Activated CD4-positive, alpha-beta T cell treated with anti-CD3 and anti-CD28 coated beads, Interleukin-2, amount 50 U/mL, for 24 hours (primary cell): ENCODE results near the gene SERPINA1.

Experiments used
- DNase-seq, 2 donors: peaks; one replicate each; pipeline ENCODE4 v3.0.0-alpha.2; 2020; ENCODE audit warnings: low read depth in 1 of 2, low spot score in 1 of 2

The SERPINA1 gene

GRCh38 chr14:94384342-94384741 is 4.1 kb downstream of the SERPINA1 start:
- DNase-seq: no peak

DNA sequence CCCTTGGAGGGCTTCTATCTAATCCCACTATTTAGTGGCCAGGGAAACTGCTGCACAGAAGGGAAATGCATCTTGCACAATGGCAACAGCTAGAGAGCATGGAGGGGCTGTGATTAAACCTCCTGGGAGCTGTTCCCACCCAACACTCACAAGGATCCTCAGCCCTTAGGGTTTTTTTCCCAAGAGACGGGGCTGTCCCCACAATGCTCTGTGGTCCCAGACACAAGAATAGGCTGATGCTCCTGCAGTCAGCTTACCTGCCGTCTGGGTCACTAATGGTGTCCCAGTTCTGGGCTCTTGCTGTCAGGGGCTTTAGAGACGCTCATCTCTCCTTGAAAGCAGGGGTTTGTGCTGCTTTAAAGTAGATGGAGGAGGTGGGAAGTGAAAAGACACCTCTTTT is 4.6 kb downstream of the SERPINA1 start:
- DNase-seq: no peak

DNA sequence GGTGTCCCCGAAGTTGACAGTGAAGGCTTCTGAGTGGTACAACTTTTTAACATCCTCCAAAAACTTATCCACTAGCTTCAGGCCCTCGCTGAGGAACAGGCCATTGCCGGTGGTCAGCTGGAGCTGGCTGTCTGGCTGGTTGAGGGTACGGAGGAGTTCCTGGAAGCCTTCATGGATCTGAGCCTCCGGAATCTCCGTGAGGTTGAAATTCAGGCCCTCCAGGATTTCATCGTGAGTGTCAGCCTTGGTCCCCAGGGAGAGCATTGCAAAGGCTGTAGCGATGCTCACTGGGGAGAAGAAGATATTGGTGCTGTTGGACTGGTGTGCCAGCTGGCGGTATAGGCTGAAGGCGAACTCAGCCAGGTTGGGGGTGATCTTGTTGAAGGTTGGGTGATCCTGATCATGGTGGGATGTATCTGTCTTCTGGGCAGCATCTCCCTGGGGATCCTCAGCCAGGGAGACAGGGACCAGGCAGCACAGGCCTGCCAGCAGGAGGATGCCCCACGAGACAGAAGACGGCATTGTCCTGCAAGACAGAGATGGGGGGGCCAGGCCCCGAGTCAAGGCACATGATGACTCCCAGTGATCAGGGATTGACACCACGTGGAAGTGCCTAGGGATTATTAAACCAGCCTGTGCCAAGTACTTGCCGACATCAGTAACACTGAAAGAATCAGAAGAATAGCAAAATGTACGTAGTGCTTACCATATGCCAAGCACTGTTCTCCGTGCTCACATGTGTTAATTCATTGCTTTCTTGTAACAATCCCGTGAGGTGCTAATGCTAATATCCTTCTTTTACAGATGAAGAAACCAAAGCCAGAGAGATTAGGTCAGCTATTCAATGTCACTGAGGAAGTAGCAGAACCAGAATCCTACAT is 5.4 kb downstream of the SERPINA1 start:
- no peak for DNase-seq

DNA sequence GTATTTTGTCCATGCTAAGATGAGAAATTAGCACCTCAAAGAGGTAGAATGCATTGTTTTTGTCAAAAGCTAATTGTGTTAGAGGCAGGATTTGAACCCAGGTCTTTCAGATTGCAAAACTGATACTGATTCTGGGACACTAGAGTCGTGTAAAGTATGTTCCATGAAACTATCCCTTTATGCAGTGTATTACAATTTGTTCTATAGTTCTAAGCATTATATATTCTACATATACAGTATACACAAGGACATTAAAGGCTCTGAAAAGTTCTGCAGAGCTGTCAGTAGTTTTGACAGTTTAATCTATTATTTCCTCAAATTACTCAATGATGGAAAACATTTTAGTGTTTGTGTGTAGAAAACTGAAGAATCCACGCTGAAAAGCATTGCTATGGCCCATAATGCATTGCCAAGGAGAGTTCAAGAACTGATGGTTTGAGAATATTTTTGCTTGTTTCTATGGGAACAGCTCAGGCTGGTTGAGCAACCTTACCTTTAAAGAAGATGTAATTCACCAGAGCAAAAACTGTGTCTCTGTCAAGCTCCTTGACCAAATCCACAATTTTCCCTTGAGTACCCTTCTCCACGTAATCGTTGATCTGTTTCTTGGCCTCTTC is 6.2 kb downstream of the SERPINA1 start:
- DNase-seq: no peak

- DNase-seq: no peak
These were observed 7.0 kb downstream of the SERPINA1 start for GRCh38 chr14:94381149-94382030.

DNA sequence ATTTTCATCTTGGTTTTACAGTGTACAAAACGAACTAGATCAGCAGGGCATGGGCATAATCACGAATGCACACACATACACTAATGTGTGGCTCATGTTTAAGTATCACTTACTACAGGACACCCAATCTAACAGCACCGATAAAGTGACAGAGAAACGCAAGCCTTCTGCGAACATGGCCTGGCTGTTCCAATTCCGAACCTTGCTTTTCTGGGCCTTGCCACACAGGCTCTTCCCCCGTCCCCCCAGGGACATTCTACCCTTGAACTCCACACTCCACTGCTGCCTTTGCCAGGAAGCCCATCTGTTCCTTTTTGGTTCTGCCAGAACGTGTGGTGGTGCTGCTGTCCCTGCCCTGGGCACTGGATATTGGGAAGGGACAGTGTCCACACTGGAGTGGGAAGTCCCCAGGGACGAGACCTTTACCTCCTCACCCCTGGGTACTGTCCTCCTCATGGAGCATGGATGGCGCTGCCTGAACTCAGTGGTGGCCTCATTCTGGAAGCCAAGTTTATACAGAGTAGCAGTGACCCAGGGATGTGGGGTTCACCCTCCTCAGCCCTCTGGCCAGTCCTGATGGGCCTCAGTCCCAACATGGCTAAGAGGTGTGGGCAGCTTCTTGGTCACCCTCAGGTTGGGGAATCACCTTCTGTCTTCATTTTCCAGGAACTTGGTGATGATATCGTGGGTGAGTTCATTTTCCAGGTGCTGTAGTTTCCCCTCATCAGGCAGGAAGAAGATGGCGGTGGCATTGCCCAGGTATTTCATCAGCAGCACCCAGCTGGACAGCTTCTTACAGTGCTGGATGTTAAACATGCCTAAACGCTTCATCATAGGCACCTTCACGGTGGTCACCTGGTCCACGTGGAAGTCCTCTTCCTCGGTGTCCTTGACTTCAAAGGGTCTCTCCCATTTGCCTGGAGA is 7.9 kb downstream of the SERPINA1 start:
- DNase-seq: no peak

DNA sequence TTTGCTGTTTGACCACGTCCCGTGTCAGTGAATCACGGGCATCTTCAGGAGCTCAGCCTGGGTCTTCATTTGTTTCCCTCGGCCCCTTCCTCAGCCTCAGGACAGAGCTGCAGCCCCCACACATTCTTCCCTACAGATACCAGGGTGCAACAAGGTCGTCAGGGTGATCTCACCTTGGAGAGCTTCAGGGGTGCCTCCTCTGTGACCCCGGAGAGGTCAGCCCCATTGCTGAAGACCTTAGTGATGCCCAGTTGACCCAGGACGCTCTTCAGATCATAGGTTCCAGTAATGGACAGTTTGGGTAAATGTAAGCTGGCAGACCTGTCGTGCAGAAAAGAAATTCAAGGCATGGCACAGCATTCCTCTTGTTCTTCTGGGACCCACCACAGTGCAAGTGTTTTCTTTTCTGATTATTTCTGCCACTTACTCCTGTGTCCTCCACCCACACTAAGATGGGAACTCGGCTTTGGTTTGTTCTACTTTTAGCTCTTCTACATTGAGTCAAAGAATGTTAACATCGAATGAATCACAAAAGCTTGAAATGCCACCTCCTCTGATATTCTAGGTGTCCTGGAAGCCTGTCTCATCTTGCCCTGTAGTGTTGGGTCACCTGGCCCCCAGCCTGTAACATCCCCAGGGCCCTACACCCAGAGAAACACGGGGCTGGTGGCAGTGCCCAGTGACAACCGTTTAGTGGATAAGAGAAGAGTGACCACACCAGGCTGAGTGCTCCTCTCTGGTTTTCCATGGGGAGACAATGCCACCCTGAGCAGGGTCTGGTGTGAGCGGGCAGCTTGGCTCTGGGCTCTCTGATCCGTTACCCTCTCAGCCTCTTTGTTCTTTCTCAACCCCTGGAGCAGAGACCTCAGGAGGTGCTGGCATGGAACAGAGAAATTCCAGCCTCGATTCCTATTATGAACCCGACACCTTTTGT is 8.8 kb downstream of the SERPINA1 start:
- no peak for DNase-seq

- no peak for DNase-seq
These were observed 9.7 kb downstream of the SERPINA1 start for GRCh38 chr14:94378527-94379290.

DNA sequence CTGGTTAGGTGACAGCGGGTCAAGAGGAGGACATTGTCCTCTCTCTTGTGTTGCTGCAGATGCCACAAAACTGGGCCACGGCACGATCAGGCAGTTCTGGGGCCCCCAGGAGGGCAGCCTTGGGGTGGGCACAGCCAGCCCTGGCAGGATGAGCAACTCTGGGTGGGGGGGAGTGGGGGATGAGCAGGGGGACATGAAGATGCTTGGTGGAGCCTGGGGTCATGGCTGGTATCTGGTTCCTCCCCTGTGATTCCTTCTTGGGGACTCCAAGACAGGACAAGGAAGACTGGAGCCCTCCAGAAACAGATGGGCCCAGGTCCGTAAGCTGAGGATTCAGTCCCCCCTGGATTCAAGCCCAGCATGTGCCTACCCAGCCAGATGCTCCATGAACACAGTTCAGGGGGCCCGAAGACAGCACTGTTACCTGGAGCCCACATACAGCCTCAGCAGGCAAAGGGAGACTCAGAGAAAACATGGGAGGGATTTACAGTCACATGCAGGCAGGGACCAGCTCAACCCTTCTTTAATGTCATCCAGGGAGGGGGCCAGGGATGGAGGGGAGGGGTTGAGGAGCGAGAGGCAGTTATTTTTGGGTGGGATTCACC is 10.4 kb downstream of the SERPINA1 start:
- no peak for DNase-seq

GRCh38 chr14:94376976-94377865 is 11.2 kb downstream of the SERPINA1 start:
- no peak for DNase-seq

GRCh38 chr14:94376108-94376975 is 12.1 kb downstream of the SERPINA1 start:
- DNase-seq: no peak

DNA sequence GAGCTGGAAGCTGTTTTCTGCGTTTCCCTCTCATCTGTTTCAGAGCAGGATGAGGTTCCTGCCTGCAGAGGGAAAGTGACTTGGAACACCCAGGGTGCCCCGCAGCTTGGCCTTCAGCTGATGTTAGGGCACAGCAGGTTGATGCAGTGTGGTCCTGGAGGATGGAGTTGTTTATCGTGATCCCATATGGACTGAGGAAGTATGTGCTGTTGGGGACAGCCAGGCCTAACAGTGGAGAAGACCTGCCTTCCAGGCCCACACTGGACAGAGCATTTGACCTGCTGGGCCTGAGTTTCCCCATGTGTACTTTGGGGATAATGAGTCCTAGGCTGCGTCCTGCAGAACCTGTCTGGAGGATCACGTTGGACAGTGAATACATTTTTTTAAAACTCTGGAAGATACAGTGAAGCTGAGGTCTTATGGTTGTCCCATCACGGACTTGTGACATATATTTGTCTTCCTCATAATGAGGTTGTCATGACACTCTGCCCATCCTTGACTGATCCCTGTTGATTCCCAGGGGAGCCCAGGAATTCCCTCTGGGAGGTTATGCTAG is 12.8 kb downstream of the SERPINA1 start:
- no peak for DNase-seq

- no peak for DNase-seq
These were observed 13.6 kb downstream of the SERPINA1 start for GRCh38 chr14:94374749-94375260.

DNA sequence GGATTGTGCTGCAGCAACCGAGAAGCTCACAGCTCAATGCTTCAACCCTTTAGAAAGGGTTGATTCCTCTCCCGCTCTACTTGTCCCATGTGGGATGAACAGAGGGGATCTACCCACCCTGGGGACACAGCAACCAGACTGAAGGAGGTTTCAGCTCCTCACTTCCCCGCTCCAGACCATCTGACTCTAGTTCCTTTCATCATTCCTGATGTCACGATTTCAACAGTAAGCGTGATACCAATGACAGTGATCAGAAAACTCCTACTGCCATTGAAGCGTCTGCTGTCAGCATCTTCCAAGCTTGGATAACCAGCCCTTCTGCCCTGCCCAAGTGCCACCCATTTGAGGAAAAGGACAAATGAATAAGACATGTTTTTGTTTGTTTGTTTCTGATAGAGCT is 14.3 kb downstream of the SERPINA1 start:
- no peak for DNase-seq

- no peak for DNase-seq
These were observed 14.7 kb downstream of the SERPINA1 start for GRCh38 chr14:94373708-94374107.
